ENCODE results near the gene PLEKHJ1.
"Not testable (repeated sequence)": the region's sequence is repeated elsewhere in the genome, so short reads cannot be mapped to it uniquely, and the experiment has no call there.

PLEKHJ1 gene

GRCh38 chr19:2217591-2217990, 18.5 kb downstream of the PLEKHJ1 start:
- DNase-seq, result no peak

GRCh38 chr19:2216361-2217225, 19.5 kb downstream of the PLEKHJ1 start:
- no peak for DNase-seq

GRCh38 chr19:2215281-2215751, 20.8 kb downstream of the PLEKHJ1 start:
- no peak for DNase-seq

- no peak for DNase-seq
Observed at GRCh38 chr19:2214251-2214650, 21.9 kb downstream of the PLEKHJ1 start.

GRCh38 chr19:2213799-2214198, 22.3 kb downstream of the PLEKHJ1 start:
- no peak for DNase-seq

GRCh38 chr19:2212861-2213711, 23.0 kb downstream of the PLEKHJ1 start:
- DNase-seq, result no peak

- no peak for DNase-seq
Observed at GRCh38 chr19:2210987-2211740, 25.0 kb downstream of the PLEKHJ1 start.

- no peak for DNase-seq
Observed at GRCh38 chr19:2210206-2210605, 25.9 kb downstream of the PLEKHJ1 start.

GRCh38 chr19:2209408-2209807, 26.7 kb downstream of the PLEKHJ1 start:
- no peak for DNase-seq

GRCh38 chr19:2208975-2209374, 27.2 kb downstream of the PLEKHJ1 start:
- DNase-seq, result no peak

- peak in 1 of 2 experiments; percentile 24 for DNase-seq
Observed at GRCh38 chr19:2207991-2208860, 27.9 kb downstream of the PLEKHJ1 start.

- no peak for DNase-seq
Observed at GRCh38 chr19:2207008-2207407, 29.1 kb downstream of the PLEKHJ1 start.

GRCh38 chr19:2202366-2202765, 33.8 kb downstream of the PLEKHJ1 start:
- no peak for DNase-seq

- DNase-seq, result no peak
Observed at GRCh38 chr19:2201473-2202148, 34.5 kb downstream of the PLEKHJ1 start.

GRCh38 chr19:2200624-2201294, 35.4 kb downstream of the PLEKHJ1 start:
- not testable (repeated sequence) for DNase-seq

GRCh38 chr19:2199861-2200623, 36.1 kb downstream of the PLEKHJ1 start:
- no peak for DNase-seq

- DNase-seq, result no peak
Observed at GRCh38 chr19:2199215-2199614, 36.9 kb downstream of the PLEKHJ1 start.

- DNase-seq, result no peak
Observed at GRCh38 chr19:2198317-2198716, 37.8 kb downstream of the PLEKHJ1 start.

GRCh38 chr19:2197270-2197669, 38.9 kb downstream of the PLEKHJ1 start:
- no peak for DNase-seq

GRCh38 chr19:2195914-2196313, 40.2 kb downstream of the PLEKHJ1 start:
- no peak for DNase-seq
